Mesothelial cell of epicardium (in vitro differentiated cells): ENCODE results near the gene SHB. TPM values are rescaled to one million over a fixed set of nuclear protein-coding genes. Genes with fewer than 3 reads are reported as not detected.
"Not testable (repeated sequence)": the region's sequence is repeated elsewhere in the genome, so short reads cannot be mapped to it uniquely, and the experiment has no call there.

Source experiments
- DNase-seq, 2 experiments: peaks; one replicate each; pipeline ENCODE4 v3.0.0; 2021; ENCODE audit warnings: low spot score in 2 of 2; ENCODE audit not compliant: unreplicated experiment in 2 of 2
- H3K27ac Mint-ChIP-seq: 2 replicates; pipeline ENCODE4 v1.8.0; 2021; ENCODE audit warnings: mixed read lengths
- H3K27me3 Mint-ChIP-seq: 2 replicates; pipeline ENCODE4 v1.8.0; 2021; ENCODE audit warnings: low read depth, mixed read lengths
- H3K36me3 Mint-ChIP-seq: 2 replicates; pipeline ENCODE4 v1.8.0; 2021; ENCODE audit warnings: mixed read lengths
- H3K4me1 Mint-ChIP-seq: 2 replicates; pipeline ENCODE4 v1.8.0; 2021; ENCODE audit warnings: mixed read lengths
- H3K4me3 Mint-ChIP-seq: 2 replicates; pipeline ENCODE4 v1.8.0; 2021; ENCODE audit warnings: mild to moderate bottlenecking, moderate library complexity, mixed read lengths
- H3K9me3 Mint-ChIP-seq: 2 replicates; pipeline ENCODE4 v1.8.0; 2021; ENCODE audit warnings: mixed read lengths
- total RNA-seq: library from RNA; stranded (reverse); gene quantifications from 3 replicates; pipeline ENCODE4 v1.2.1, GENCODE V29; 2021
- TF ChIP-seq, protein P1 (sequence below): fragments of 200-600 bp; sonication (generic); IDR thresholded peaks from one replicate; pipeline ENCODE4 v1.5.0; 2021; ENCODE audit warnings: antibody characterized with exemption; ENCODE audit not compliant: unreplicated experiment

Gene SHB
- total RNA-seq, 1 donor from 2014 or later: 35.5 TPM

DNA sequence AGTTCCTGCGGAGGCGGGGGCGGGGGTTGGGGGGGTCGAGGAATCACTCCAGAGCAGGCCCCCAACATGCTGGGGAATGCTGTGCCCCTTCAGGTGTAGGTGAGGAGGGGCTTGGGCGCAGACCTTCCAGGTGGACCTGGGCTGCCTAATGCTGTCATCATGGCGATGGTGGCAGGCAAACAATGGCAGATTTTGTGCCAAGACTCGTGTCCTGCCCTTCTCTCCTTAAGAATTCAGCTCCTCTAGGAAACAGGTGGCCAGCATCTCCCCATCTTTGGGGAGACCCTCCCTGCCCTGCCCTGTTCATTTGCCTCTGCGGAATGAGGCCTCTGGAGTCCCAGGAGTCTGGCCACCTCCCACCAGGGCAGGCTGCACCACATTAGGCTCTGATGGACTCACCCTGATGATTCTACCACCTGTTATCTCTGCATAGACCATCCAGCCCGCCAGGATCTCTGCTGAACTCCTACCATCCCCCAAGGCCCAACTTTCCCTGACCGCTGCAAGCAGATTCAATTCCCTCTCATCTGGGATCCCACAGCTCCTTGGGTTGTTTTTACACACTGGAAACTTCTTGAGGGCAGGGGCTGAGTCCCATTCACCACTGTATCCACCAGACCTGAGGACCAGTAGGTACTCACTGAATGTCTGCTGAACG, 154.2 kb downstream of the SHB start:
- Mint-ChIP-seq H3K4me3 (no peak overlapping the region), H3K9me3 (no peaks in the 10 kb centered on the region), H3K27ac (peak overlapping the region; percentile 23), H3K27me3 (no peaks in the 10 kb centered on the region), H3K36me3 (peaks cover 2% of the 10 kb centered on the region), H3K4me1 (peaks cover 14% of the 10 kb centered on the region)
- no peak for DNase-seq
- TF ChIP-seq, protein P1, sequence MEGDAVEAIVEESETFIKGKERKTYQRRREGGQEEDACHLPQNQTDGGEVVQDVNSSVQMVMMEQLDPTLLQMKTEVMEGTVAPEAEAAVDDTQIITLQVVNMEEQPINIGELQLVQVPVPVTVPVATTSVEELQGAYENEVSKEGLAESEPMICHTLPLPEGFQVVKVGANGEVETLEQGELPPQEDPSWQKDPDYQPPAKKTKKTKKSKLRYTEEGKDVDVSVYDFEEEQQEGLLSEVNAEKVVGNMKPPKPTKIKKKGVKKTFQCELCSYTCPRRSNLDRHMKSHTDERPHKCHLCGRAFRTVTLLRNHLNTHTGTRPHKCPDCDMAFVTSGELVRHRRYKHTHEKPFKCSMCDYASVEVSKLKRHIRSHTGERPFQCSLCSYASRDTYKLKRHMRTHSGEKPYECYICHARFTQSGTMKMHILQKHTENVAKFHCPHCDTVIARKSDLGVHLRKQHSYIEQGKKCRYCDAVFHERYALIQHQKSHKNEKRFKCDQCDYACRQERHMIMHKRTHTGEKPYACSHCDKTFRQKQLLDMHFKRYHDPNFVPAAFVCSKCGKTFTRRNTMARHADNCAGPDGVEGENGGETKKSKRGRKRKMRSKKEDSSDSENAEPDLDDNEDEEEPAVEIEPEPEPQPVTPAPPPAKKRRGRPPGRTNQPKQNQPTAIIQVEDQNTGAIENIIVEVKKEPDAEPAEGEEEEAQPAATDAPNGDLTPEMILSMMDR: no peak

DNA sequence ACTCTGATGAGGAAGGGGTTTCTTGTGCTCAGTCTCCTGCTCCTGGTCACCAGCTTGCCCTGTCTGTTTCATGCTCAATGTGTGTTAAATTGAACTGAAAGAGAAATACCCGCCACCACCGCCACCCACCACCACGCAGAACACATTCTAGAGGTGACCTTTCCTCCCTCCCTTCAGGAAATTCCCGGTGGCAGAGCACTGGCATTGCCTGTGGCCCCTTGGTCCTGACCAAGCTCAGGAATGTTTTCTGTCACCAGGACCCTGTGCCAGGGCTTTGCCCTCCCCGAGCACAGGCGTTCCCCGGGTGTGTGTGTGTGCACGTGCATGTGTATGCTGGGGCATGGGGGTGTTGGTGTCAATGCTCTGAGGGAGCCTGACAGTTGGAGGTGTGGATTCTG, 154.9 kb downstream of the SHB start:
- no peak overlapping the region for H3K4me3 Mint-ChIP-seq

DNA sequence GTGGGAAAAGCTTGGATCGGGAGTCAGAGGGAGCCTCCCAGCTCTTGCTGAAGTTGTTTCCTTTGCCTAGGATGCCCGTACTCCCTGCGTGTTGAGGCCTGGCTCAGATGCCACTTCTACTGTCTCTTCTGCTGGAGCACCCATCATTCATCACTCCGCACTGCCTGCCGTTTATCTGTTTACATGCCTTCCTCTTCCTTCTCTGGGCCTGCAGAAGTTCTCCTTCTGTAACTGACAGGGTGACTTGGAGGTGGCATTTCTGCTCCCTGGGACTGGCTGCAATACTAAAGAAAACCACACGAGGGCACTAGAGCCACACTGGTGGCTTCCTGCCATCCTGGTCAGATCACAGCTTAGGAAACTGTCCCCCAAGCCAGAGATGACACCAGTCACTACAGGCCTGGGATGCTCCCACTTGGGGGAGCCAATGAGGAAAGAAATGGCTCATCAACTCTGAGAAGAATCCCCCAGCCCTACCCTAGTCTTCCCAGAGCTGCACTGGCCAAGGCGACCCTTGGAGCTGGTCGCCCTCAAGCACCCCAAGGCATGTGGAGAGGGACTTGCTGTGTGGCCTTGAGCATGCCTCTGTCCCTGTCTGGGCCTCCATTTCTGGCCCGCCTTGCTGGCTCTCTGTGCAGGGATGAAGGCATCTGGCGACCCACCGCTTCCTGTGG, 155.4 kb downstream of the SHB start:
- Mint-ChIP-seq H3K9me3 (no peaks in the 10 kb centered on the region), H3K27ac (no peak overlapping the region), H3K4me3 (no peak overlapping the region), H3K4me1 (peaks cover 14% of the 10 kb centered on the region), H3K27me3 (no peaks in the 10 kb centered on the region), H3K36me3 (peaks cover 2% of the 10 kb centered on the region)
- peak; percentile 52 to 94 for DNase-seq
- TF ChIP-seq, protein P1: peak; percentile 92

More for the DNA sequence above, 154.9 kb downstream of the SHB start:
- no peak for DNase-seq
- Mint-ChIP-seq H3K9me3 (no peaks in the 10 kb centered on the region), H3K36me3 (peaks cover 2% of the 10 kb centered on the region), H3K27ac (no peak overlapping the region), H3K27me3 (no peaks in the 10 kb centered on the region), H3K4me1 (peaks cover 14% of the 10 kb centered on the region)
- TF ChIP-seq, protein P1: no peak

DNA sequence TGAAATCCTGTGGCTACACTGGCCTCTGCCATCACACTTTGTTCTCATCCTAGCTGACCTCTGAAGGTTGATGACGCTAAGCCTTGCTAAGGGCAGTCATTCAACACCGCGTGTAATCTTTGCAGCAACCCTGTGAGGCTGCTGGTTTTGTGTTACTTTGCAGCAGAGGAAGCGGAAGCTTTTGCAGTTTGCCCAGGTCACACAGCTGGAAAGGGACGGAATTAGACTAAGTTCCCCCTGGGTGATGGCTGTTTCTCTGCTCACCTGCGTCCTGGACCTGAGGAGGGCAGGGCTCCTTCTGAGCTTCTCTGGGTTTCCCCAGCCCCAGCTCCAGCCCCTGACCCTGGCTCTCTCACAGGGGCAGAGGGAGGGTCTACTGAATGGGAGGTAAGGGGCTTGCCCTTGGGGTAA, 157.8 kb downstream of the SHB start:
- H3K9me3 Mint-ChIP-seq: no peaks in the 10 kb centered on the region
- no peaks in the 10 kb centered on the region for H3K4me1 Mint-ChIP-seq
- no peak overlapping the region for H3K4me3 Mint-ChIP-seq
- no peaks in the 10 kb centered on the region for H3K27me3 Mint-ChIP-seq
- no peak overlapping the region for H3K27ac Mint-ChIP-seq
- TF ChIP-seq, protein P1: no peak
- no peaks in the 10 kb centered on the region for H3K36me3 Mint-ChIP-seq
- no peak for DNase-seq

DNA sequence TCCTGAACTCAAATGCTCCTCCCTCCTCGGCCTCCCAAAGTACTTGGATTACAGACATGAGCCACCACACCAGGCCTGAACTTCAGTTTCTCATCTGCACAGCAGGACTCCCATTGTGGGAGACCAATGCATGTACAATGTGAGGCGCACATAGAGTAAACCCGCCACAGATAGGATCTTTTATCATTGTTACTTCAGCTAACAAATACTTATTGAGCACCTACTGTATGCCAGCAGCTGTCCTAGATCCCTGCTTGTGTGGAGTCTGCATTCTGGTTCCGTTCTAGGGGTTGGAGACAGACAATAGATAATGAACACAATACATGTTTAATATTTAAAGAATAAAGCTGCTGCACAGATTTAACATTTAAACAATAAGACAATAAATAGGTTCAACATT, 158.8 kb downstream of the SHB start:
- H3K36me3 Mint-ChIP-seq: no peaks in the 10 kb centered on the region
- H3K4me1 Mint-ChIP-seq: peaks cover 1% of the 10 kb centered on the region
- no peaks in the 10 kb centered on the region for H3K27me3 Mint-ChIP-seq

DNA sequence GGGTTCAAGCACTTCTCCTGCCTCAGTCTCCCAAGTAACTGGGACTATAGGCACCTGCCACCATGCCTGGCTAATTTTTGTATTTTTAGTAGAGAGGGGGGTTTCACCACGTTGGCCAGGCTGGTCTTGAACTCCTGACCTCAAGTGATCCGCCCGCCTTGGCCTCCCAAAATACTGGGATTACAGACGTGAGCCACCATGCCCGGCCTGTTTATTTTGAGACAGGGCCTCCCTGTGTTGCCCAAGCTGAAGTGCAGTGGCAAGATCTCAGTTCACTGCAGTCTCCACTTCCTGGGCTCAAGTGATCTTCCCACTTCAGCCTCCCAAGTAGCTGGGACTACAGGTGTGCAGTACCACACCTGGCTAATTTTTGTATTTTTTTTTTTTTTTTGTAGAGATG, 159.2 kb downstream of the SHB start:
- H3K4me3 Mint-ChIP-seq, H3K9me3 Mint-ChIP-seq, H3K36me3 Mint-ChIP-seq, DNase-seq, H3K4me1 Mint-ChIP-seq, H3K27me3 Mint-ChIP-seq, H3K27ac Mint-ChIP-seq: not testable (repeated sequence)

More for the DNA sequence above, 158.8 kb downstream of the SHB start:
- no peak overlapping the region for H3K4me3 Mint-ChIP-seq
- TF ChIP-seq, protein P1: no peak
- no peaks in the 10 kb centered on the region for H3K9me3 Mint-ChIP-seq
- no peak for DNase-seq
- no peak overlapping the region for H3K27ac Mint-ChIP-seq
